Fibroblast of skin of right quadriceps (primary cell): ENCODE results near the gene PLCG2.
"Not testable (repeated sequence)": the region's sequence is repeated elsewhere in the genome, so short reads cannot be mapped to it uniquely, and the experiment has no call there.

Source experiments
- DNase-seq: peaks from one replicate; pipeline ENCODE4 v3.0.0-alpha.2; 2013

The PLCG2 gene

DNA sequence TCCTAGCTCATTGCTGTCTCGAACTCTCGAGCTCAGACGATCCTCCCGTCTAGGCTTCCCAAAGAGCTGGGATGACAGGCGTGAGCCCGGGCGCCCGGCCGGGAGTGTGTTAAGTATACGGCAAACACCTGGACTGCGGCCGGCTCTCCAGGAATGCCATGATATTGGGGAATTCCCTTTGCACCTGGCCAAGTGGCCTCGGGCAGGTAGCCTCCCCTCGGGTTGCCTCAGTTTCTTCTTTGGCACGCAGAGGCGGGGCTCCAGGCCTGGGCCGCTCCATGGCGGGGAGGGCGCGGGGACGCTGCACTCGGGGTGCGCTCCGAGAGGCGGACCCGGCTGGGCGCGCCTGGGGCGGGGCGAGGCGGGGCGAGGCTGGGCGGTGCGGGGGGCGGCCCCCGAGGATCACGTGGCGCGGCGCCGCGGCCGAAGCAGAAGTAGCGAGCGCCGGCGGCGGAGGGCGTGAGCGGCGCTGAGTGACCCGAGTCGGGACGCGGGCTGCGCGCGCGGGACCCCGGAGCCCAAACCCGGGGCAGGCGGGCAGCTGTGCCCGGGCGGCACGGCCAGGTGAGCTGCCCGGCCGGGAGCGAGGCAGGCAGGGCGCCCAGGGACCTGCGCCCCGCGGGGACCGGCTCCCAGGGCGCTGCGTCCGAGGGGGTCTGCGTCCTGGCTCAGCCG lies at the start of gene PLCG2:
TSS of gene PLCG2 (plus strand) at position 431 of the 675 bp plus-strand sequence. CDS start 6,699 bp downstream, outside the sequence.
- peak; percentile 23 for DNase-seq

DNA sequence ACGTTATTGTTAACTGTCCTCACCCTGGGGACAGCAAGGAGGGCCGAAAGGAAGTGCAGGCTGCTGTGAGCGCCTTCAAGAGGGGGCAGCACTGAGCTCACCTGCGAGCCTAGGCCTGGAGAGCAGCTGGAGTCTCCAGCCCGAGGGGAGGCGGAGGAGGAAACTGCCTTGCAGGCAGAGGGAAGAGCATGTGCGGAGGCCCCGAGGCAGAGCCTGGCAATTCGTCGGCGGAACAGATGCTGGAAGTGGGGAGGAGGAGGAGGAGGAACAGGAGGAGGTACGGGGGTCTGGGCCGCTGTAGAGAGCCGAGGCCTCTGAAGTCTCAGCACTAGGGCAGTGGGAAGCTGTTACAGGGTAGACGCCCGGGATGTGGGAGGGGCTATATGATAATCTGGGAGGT lies 49.6 kb upstream of the PLCG2 start:
- no peak for DNase-seq

DNA sequence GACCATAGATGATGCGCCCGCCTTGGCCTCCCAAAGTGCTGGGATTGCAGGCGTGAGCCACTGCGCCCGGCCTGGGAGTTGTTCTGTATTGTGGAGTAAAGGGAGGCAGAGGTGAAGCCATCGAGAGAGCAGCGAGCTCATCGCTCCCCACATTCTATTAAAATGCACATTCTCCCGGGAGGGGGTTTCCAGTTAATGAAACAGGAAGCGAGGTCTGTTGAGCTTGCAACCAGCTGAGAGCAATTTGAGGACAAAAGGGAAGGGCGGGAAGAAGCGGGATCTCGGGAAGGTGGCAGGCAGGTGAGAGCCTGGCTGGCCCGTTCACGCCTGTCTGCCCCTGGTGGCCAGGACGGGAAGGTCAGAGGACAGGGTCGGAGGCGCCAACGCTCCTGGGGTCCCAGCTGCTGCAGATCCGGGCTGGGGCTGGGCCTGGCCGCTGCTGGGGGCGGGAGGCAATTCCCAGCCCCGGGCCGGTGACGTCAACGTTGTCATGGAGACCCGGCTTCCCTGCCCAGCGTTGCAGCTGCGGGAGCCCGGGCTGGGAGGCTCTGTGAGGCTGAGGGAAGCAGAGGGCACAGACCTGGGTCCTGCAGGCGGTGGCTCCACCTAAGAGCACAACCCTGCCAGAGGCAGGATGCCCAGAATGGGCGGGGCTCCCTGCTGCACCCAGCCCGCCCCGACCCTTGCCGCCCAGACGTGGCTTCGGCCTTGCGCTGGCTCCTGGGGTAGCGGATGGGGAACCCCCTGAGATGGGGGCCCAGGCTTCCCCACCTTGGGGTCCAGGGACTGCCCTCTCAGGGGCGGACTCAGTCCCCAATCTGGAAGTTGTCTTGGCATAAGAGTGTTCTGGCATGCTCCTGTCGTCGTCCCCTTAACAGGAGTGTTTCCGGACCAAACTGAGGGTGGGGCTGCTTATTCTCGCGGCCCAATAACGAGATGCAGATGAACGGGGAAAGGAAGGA lies 48.7 kb upstream of the PLCG2 start:
- peak; percentile 83 for DNase-seq

DNA sequence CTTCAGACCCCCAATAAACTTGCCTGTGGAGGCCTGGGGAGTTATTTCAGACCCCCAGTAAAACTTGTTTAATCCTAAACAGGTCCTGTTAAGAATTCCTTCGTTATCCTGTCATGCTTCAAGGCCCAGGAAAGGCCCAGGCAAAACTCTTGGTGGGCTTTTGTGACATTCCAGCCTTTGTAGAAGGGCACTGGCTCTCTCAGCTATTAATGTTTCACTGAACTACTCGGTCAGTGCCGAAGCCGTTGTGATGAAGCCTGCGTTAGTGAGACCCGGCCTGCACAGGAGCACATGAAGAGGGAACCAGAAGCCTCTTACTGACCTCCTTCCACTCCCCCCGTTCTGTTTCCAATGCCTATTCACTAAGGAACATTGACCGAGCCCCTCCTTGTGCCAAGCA lies 47.4 kb upstream of the PLCG2 start:
- no peak for DNase-seq

DNA sequence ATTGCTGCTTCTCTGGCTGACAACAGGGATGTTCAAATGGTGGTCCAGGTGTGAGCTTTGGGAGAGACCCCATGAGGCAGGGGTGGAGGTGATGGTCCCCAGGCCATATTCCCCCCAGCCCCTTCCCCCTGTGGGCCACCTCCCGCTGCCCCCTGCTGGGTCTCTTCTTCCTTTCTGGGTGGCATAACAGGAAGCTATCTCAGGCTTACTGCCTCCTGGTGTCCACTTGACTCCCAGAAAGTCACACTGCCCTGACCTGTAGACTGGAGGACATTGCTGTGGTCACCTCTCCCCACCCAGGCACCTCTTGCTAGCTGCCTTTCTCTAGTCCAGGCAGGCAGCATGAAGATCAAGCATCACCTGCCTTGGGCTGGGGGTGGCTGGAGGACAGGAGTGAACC lies 46.4 kb upstream of the PLCG2 start:
- DNase-seq: no peak

DNA sequence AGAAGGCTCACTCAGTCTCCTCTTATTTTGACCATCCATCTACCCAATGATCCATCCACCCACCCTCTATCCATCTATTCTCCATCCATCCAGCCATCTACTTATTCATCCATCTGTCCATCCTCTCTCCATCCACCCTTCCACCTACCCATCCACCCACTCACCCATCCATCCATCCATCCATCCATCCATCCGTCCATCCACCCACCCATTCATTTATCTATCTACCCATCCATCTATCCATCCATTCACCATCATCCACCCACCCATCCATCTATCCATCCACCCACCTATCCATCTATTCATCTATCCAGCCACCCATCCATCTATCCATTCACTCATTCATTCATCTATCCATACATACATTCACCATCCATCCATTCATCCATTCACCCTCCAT lies 45.8 kb upstream of the PLCG2 start:
- no peak for DNase-seq

DNA sequence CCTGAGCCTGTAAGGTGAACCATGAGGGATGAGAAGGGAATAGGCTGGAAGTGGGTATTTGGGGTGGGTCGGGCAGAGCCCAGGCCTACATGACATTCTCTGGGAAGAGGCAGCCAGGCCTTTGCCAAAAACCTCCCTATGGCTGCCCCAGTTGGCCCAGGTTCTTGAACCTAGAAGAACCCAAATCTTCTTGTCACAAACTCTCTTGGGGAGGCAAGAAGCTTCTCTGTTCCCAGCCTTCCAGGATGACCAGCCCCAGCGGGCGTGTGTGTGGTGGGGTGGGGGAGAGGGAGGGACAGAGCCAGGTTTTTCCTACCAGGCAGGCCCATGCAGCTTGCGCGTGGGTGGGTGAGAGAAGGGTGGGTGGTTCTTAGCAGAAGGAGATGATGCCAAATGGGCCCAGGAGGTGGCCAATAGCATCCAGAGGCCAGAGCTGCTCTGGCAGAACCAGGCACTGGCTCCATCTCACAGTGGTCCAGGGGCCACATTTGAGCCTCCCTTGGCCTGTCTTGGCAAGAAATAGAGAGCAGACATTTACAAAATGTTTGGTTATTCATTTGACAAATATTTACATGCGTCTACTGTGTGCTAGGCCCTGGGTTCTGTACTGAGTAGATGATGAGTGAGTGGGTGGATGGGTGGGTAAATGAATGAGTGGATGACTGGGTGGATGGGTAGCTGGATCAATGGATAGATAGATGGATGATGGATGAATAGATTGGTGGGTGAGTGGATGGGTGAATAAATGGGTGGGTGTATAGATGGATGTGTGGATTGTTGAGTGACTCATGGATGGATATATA lies 44.3 kb upstream of the PLCG2 start:
- no peak for DNase-seq

DNA sequence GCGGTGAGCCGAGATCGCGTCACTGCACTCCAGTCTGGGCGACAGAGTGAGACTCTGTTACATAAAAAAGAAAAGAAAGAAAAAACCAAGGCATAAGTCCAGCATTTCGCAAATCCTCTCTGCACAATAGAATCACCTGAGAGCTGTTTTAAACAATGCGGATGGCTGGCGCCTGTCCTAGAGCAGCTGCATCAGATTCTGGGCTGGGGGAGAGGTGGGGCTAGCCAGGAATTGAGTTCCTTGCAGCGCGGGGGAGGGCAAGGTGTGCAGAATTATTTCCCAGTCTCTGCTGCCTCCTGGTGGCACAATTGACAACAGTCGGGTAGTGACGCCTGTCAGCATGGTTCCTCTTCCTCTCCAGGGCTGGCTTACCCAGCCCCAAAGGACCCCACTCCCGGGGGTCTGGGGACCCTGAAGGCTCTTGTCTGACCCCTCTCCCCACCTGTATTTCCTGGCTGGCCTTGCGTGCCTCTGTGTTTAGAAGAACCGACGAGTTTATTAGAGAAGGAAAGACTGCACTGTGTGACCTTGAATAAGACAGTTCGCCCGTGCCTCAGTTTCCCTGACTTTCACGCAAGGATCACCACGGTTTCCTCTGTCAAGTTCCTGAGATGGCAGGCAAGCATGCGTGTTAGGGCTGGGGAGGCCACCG lies 41.1 kb upstream of the PLCG2 start:
- peak; percentile 62 for DNase-seq

DNA sequence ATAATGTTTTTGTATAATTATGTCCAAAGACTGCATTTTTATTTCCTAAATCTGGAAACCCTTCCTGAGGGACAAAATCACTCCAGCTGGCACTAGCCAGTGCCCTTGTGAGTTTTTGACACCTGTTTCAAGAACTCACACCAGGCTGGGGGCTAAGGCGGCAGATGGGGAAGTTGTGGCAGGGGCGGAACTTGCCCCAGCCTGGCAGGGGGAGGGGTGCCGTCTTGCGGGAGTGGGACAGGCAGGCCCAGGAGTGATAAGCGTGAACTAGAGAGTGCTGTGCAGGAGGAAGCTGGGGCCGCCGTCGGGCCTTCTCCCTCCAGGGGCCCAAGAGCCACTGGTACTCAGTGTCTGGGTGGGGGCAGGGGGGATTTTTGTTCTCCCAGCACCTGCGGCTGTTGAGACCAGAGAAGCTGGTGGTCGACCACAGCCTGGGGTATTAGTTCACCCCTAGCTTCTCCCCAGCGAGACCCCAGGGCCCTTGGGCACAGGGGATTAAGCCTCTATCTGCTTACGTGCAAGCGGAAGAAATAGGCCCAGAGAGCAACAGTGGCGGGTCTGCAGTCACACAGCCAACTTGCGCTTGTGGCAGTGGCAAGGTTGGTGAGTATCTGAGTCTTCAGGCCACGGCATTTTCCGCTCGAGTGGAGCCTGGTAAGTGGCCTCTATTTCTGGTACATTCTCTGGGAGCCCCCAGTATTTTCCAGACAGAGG lies 40.2 kb upstream of the PLCG2 start:
- no peak for DNase-seq

DNA sequence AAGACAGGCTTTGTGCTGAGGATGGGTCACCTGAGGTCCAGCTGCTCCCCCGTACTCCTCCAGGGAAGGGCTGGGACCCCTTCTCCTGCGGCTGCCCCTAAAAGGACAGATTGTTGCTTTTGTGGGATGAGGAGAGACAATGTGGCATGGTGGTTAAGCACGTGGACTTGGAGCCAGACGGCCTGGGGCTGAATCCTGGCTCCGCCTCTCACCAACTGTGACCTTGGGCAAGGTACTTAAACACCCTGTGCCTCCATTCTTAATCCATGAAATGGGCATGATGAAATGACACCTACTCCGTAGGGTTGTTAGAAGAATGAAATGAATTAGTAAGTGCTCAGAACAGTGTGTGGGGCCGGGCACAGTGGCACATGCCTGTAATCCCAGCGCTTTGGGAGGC lies 39.6 kb upstream of the PLCG2 start:
- DNase-seq: no peak

DNA sequence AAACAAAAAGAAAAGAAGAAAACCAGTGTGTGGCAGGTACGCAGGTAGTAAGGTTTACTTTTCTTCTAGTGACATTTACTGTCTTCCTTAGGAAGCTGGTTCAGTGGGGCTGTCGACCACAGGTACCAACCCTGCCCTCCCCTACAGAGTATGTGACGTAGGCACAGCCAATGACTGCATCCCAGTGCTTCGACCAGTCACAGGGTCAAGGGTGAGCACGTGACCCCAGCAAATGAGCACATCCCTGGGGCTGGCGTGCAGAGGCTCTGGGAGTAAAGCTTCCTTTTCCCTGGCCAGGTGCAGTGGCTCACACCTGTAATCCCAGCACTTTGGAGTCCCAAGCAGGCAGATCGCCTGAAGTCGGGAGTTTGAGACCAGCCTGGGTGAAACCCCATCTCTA lies 38.9 kb upstream of the PLCG2 start:
- DNase-seq: no peak

DNA sequence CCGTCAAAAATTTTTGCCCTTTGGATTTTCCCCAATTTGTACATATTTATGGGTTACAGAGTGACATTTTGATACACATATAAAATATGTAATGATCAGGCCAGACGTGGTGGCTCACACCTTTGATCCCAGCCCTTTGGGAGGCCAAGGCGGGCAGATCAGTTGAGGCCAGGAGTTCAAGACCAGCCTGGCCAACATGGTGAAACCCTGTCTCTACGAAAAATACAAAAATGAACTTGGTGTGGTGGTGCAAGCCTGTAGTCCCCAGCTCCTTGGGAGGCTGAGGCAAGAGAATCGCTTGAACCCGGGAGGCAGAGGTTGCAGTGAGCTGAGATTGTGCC lies 37.7 kb upstream of the PLCG2 start:
- not testable (repeated sequence) for DNase-seq

DNA sequence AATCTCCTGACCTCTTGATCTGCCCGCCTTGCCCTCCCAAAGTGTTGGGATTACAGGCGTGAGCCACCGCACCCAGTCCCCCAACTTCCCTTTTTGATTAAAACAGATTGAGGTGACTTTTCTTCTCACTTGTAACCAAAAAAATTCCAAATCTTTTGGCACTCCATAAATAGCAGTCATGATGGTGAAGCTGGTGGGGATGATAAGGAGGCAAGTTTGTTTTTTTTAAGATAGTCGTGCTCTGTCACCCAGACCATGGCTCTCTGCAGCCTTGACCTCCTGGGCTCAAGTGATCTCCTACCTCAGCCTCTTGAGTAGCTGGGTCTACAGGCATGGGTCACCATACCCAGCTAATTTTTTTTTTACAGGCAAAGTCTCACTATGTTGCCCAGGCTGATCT lies 34.7 kb upstream of the PLCG2 start:
- no peak for DNase-seq

DNA sequence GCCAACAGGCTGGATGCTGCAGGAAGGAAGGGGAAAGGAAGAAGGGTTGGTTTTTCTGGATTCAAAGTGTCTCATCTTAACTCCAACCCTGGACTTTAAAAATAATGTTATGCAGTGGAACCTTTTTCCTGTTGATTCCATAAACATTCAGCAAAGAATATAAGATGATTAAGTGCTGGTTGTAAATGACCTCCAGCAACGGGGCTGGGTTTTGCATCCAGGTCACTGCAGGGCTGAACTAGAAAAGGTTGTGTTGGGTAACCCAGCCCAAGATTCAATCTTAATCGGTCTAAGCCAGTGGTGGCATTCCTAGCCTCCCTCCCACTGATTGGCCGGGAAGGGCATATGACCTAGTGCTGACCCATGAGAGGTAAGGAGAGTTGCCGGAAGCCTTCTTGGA lies 34.2 kb upstream of the PLCG2 start:
- no peak for DNase-seq

DNA sequence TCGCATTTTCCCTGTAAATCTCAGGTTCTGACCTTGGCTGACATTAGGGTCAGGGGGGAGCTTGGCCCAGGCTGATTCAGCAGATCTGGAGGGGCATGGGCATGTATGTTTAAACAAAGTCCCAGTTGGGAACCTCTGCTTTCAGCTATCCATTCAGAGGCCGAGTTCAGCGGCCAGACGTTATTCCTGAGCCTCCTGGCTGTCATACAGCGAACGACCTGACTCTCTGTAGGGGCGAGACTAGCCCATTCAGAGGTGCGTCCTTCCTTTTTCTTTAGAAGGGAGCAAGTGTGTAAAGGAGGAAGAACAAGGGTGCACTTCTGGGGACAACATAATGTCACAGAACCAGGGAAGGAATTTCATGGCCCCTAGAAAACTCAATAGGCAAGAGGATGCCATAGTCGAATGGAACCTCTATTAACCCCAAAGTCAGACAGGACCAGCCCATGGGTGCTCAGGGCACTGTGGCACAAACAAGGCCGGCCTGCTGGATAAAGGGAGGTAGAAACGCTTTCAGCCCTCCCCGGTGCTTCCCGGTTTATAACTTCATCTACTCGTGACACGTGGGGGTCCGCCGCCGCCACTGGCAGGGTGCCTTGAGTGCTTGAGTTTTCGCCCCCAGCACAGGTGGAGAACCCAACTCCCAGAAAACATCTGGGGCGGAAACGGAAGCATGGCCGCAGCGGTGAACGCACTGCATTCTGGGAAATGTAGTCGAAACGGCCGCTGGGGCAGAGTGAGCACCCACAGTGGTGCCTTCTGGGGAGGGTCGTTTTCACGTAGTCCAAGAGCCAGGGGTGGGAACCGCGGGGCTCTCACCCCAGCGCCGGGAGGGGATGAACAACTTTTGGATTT lies 33.2 kb upstream of the PLCG2 start:
- peak; percentile 54 for DNase-seq

DNA sequence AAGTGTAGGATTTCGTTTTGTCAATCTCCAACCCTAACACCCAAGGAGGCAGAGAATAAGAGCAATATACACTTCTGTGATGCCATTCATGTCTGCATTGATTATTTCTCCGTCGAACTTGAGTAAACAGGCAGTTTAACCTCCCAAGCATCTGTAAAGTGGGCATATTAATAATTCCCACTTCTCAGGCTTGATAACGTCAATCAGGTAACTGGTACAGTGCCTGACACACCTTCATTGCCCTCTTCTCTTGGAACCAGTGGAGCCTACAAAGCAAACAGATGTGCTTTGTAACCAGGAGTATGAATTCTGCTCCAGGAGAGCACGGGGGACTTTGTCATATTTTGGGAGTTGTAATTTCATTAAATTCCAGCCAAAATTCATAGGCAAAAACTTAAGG lies 32.5 kb upstream of the PLCG2 start:
- no peak for DNase-seq

DNA sequence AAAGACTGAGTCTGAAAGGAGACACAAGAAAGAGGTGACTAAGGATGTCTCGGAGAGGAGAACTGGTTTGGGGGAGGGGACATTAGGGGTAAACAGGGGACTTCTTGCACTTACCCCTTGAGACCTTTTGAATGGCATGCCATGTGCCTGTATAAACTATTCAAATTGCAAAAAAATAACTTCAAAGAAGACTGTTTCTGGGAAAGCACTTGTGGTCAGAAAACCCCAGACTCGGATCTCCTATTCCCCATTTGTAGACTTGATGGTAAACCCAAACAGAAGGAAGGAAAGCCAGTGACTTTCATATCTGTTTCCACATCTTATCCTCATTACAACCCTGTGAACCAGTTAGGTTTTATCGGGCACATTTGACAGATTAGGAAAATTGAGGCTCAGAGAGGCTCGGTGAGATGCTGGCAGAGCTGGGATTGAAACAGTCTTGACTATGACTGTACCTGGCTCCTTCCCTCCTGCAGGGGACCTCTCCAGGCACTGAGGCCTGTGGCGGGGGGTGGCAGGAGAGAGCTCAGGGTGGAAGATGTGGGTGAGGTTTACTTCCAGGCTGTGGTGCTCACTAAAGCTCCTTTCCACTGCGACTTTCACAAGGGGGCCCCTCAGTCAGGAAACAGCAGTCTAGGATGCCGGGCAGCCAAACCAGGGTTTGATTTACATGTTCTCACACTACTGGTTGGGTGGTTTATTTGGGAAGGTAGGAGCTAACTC lies 30.5 kb upstream of the PLCG2 start:
- no peak for DNase-seq

DNA sequence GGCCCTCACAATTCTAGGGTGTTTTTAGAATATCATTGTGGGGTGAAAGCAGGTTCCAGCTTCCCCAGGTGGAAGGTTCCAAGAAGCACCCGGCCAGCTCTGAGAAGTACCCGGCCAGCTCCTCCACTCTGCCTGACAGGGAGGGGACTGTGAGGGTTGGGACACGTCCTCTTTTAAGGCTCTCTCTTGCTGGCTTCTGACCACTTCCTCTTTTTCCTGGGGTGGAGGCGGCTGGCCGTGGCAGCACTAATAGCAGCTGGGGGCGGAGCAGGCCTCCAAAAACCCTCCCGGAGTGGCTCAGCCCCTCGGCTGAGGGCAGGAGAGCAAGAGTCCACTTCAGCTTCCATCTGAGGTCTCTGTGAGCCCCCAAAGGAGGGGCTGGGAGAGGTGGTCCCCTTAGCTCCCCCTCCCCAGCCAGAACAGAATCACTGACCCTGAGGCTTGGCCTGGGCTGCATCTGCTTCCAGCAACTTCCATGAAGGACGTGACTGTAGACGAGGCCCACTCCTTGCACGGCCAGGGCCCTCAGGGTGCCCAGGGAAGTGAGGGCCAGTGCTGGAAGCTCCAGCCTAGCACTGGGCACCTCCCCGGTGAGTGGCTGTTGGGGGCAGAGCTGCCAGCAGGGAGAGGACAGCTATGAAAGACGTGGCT lies 26.7 kb upstream of the PLCG2 start:
- DNase-seq: no peak

DNA sequence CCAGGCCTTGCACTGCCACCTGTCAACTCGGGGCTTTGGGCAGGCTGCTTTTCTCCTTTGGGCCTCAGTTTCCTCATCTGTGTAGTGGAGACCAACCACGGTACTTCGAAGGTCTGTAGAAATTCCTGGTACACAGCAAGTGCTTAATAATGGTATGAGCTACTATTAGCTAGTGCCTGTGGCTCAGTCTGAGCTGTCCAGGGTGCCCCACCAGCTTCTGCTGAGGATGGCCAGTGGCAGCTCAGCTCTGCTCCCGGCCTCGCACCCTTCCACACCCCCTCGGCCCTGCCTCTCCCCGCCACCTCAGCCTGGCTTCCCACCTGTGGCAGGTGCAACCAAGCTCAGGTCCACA lies 26.2 kb upstream of the PLCG2 start:
- DNase-seq: no peak

DNA sequence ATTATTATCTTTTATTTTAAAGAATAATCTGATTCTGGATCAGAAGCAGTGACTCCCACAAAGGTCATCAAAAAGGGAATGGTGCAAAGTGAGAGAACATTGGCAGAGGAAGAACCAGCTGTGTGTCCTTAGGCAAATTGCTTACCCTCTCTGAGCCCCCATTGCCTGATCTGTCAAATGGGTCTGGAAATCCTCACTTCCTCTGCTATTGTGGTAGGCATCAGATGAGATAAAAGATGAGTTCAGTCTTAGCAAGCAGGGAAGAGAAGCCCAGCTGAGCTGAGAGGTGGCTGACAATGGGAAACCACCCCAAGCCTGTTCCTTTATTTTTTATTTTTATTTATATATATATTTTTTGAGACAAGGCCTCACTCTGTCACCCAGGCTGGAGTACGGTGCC lies 24.2 kb upstream of the PLCG2 start:
- no peak for DNase-seq
